Natural killer cell (primary cell): ENCODE results near the gene GPR155. TPM values are rescaled to one million over a fixed set of nuclear protein-coding genes. Genes with fewer than 3 reads are reported as not detected.
"Not testable (repeated sequence)": the region's sequence is repeated elsewhere in the genome, so short reads cannot be mapped to it uniquely, and the experiment has no call there.

Source experiments
- ATAC-seq, 3 donors: fragments of 150-1000 bp in 2 of 3; fragments of 200-7000 bp in 1 of 3; cut with Tn5 transposase; 1 replicate in 1 of 3; 2 replicates in 2 of 3; pipeline ENCODE4 v1.10.0; 2021; ENCODE audit warnings: mild to moderate bottlenecking in 2 of 3, moderate library complexity in 2 of 3
- DNase-seq, 2 donors: peaks; one replicate each; pipeline versions ENCODE4 v3.0.0 to v3.0.0-alpha.2; 2013 to 2021; ENCODE audit warnings: mixed read lengths in 1 of 2
- H3K27ac ChIP-seq: one replicate; pipeline ENCODE4 v1.5.1; 2013; ENCODE audit warnings: mild to moderate bottlenecking, low read length
- H3K27me3 ChIP-seq: one replicate; pipeline ENCODE4 v1.6.1; 2013; ENCODE audit warnings: low read length; ENCODE audit not compliant: control insufficient read depth, insufficient read depth
- H3K36me3 ChIP-seq: one replicate; pipeline ENCODE4 v1.6.1; 2013; ENCODE audit warnings: low read length; ENCODE audit not compliant: control insufficient read depth, insufficient read depth
- H3K4me1 ChIP-seq: one replicate; pipeline ENCODE4 v1.6.1; 2013; ENCODE audit warnings: low read length; ENCODE audit not compliant: control insufficient read depth, insufficient read depth
- H3K4me3 ChIP-seq: one replicate; pipeline ENCODE4 v1.5.1; 2013; ENCODE audit warnings: low read length
- H3K9me3 ChIP-seq: one replicate; pipeline ENCODE4 v1.6.1; 2013; ENCODE audit warnings: low read length; ENCODE audit not compliant: control insufficient read depth, insufficient read depth
- H3K27ac Mint-ChIP-seq, 2 donors: one replicate each; pipeline ENCODE4 v1.8.0; 2022; ENCODE audit warnings: mild to moderate bottlenecking in 2 of 2, mixed read lengths in 2 of 2, moderate library complexity in 1 of 2
- H3K27me3 Mint-ChIP-seq, 2 donors: one replicate each; pipeline ENCODE4 v1.8.0; 2022; ENCODE audit warnings: low read depth in 2 of 2, mixed read lengths in 2 of 2
- H3K36me3 Mint-ChIP-seq: one replicate; pipeline ENCODE4 v1.8.0; 2022; ENCODE audit warnings: mixed read lengths
- H3K4me1 Mint-ChIP-seq, 2 donors: one replicate each; pipeline ENCODE4 v1.8.0; 2022; ENCODE audit warnings: mixed read lengths in 2 of 2
- H3K4me3 Mint-ChIP-seq: one replicate; pipeline ENCODE4 v1.8.0; 2022; ENCODE audit warnings: mild to moderate bottlenecking, moderate library complexity, mixed read lengths
- H3K9me3 Mint-ChIP-seq, 2 donors: one replicate each; pipeline ENCODE4 v1.8.0; 2022; ENCODE audit warnings: mixed read lengths in 2 of 2
- WGBS: methylation state at CpG from one replicate; pipeline ENCODE4 v1.1.7; 2013; ENCODE audit warnings: missing lambda C conversion rate; ENCODE audit not compliant: insufficient coverage; 5-methylcytosine and 5-hydroxymethylcytosine counted together
- intact Hi-C: fragments of 100-400 bp; cut with micrococcal nuclease; formaldehyde crosslinking; loops from one replicate; pipeline ENCODE4 v1.14.2; 2022
- total RNA-seq, 4 donors: library from RNA; stranded (reverse); fragments of 120-200 nt in 1 of 4; gene quantifications; one replicate each; pipeline versions ENCODE4 v1.2.3 to v1.2.4, GENCODE V29; 2013 to 2022
- TF ChIP-seq, protein P1 (sequence below): fragments of 200-600 bp; IDR thresholded peaks from one replicate; pipeline ENCODE4 v1.8.0; 2022; ENCODE audit warnings: antibody characterized with exemption

Gene GPR155
- total RNA-seq, 3 donors from 2014 or later (not counting 1 experiment from before 2014, with no cell fraction given): 3.6 to 11.4 (median 4.4) TPM

DNA sequence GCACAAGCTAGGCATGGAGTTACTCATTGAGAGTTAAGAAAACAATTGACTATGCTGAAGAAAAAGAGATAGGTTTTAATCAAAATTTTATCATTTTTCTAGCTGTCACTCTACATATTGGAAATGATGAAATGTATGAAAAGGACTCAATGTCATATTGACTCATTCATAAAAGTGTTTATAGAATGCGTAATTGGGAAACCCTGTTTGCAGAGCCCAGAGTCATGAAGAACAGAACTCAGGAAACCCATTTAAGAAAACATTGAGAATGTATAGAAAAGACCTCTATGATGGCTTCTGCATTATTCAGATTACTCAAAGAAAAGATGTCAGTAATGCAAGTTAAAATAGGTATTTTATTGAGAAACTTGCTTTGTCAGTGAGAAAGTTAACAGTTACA, 54.9 kb downstream of the GPR155 start:
- H3K4me3 ChIP-seq: no peak overlapping the region
- 100% methylated on average over 1 of the region's 1 CpG for WGBS
- no peaks in the 10 kb centered on the region for H3K4me1 Mint-ChIP-seq
- H3K9me3 ChIP-seq: no peaks in the 10 kb centered on the region
- H3K4me3 Mint-ChIP-seq: no peak overlapping the region
- TF ChIP-seq, protein P1, sequence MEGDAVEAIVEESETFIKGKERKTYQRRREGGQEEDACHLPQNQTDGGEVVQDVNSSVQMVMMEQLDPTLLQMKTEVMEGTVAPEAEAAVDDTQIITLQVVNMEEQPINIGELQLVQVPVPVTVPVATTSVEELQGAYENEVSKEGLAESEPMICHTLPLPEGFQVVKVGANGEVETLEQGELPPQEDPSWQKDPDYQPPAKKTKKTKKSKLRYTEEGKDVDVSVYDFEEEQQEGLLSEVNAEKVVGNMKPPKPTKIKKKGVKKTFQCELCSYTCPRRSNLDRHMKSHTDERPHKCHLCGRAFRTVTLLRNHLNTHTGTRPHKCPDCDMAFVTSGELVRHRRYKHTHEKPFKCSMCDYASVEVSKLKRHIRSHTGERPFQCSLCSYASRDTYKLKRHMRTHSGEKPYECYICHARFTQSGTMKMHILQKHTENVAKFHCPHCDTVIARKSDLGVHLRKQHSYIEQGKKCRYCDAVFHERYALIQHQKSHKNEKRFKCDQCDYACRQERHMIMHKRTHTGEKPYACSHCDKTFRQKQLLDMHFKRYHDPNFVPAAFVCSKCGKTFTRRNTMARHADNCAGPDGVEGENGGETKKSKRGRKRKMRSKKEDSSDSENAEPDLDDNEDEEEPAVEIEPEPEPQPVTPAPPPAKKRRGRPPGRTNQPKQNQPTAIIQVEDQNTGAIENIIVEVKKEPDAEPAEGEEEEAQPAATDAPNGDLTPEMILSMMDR: no peak
- no peaks in the 10 kb centered on the region for H3K4me1 ChIP-seq
- H3K36me3 ChIP-seq: peaks cover 18% of the 10 kb centered on the region
- DNase-seq: no peak
- no peaks in the 10 kb centered on the region for H3K27me3 Mint-ChIP-seq
- no peaks in the 10 kb centered on the region for H3K9me3 Mint-ChIP-seq
- no peak overlapping the region for H3K27ac Mint-ChIP-seq
- intact Hi-C loops: no loop called here
- peaks cover 19% of the 10 kb centered on the region for H3K36me3 Mint-ChIP-seq
- H3K27me3 ChIP-seq: no peaks in the 10 kb centered on the region
- no peak for ATAC-seq
- H3K27ac ChIP-seq: no peak overlapping the region

DNA sequence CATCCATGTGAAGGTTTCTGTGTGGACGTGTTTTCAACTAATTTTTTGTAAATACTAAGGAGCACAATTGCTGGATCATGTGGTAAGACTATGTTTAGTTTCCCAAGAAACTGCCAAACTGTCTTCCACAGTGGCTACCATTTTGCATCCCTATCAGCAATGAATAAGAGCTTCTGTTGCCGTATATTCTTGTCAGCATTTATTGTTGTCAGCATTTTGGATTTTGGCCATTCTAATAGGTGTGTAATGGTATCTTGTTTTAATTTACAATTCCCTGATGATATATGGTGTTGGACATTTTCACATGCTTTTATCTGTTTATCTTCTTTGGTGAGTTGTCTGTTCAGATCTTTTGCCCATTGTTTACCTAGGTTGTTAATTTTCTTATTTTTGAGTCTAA, 56.8 kb downstream of the GPR155 start:
- Histone ChIP-seq H3K4me1 (no peaks in the 10 kb centered on the region), H3K27me3 (no peaks in the 10 kb centered on the region), H3K4me3 (no peak overlapping the region), H3K9me3 (no peaks in the 10 kb centered on the region), H3K36me3 (peaks cover 12% of the 10 kb centered on the region), H3K27ac (no peak overlapping the region)
- Mint-ChIP-seq H3K9me3 (no peaks in the 10 kb centered on the region), H3K27ac (no peak overlapping the region), H3K36me3 (peaks cover 19% of the 10 kb centered on the region), H3K27me3 (no peaks in the 10 kb centered on the region), H3K4me1 (no peaks in the 10 kb centered on the region), H3K4me3 (no peak overlapping the region)
- WGBS: 100% methylated on average over 2 of the region's 2 CpGs
- TF ChIP-seq, protein P1: no peak
- DNase-seq: no peak
- no peak for ATAC-seq
- intact Hi-C loops: no loop called here

DNA sequence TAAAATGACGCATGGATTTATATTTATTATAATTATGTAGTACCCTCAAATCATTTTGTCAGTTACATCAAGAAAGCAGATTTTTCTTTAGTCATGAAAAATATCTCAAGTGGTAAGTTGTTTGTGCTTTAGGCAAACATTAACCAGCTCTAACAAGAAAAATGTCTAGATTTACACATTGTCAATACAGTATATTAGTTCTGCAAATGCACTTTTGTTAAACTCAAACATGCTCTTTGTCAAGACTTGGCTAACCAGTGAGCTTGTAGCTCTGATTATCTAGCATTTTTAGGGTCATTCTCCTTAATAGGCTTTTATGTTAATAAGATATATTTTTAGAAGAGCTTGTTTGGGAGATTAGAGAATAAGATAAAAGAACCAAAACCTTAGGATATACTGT, 58.6 kb downstream of the GPR155 start:
- no peak for ATAC-seq
- H3K27ac Mint-ChIP-seq: no peak overlapping the region
- H3K4me1 Mint-ChIP-seq: no peaks in the 10 kb centered on the region
- Histone ChIP-seq H3K36me3 (peaks cover 14% of the 10 kb centered on the region), H3K27ac (no peak overlapping the region), H3K4me3 (no peak overlapping the region), H3K27me3 (no peaks in the 10 kb centered on the region), H3K4me1 (no peaks in the 10 kb centered on the region), H3K9me3 (no peaks in the 10 kb centered on the region)
- no peaks in the 10 kb centered on the region for H3K9me3 Mint-ChIP-seq
- intact Hi-C loops: no loop called here
- WGBS: no CpG with 5 or more reads among the region's 1 CpG
- DNase-seq: no peak
- H3K36me3 Mint-ChIP-seq: peaks cover 19% of the 10 kb centered on the region
- H3K4me3 Mint-ChIP-seq: no peak overlapping the region
- TF ChIP-seq, protein P1: no peak
- no peaks in the 10 kb centered on the region for H3K27me3 Mint-ChIP-seq

DNA sequence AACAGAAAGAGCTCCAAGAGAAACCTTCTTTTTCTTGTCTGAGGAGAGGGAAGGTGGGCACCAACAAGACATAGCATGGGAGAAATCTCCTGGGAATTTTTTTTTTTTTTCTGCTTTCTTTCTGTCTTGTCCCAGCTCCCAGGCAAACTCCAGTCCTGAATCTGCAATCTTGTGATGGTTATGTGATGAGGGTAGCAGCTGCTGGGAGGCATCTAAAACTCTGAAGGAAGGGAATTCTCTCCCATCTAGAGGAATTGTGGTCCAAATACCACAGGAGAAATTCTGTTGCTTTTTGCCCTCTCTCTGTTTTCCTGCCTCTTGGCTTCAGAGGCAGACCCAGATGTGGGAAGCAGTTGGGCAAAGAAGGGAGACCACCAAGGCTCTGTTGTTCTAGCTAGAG, 74.6 kb downstream of the GPR155 start:
- H3K36me3 Mint-ChIP-seq: no peaks in the 10 kb centered on the region
- Histone ChIP-seq H3K36me3 (peaks cover 3% of the 10 kb centered on the region), H3K4me3 (no peak overlapping the region), H3K27me3 (no peaks in the 10 kb centered on the region), H3K9me3 (no peaks in the 10 kb centered on the region), H3K27ac (no peak overlapping the region), H3K4me1 (no peaks in the 10 kb centered on the region)
- no peak overlapping the region for H3K4me3 Mint-ChIP-seq
- no peak for ATAC-seq
- intact Hi-C loops: no loop called here
- H3K9me3 Mint-ChIP-seq: no peaks in the 10 kb centered on the region
- peaks cover 5 to 6% of the 10 kb centered on the region in 2 donors for H3K4me1 Mint-ChIP-seq
- H3K27ac Mint-ChIP-seq: no peak overlapping the region
- TF ChIP-seq, protein P1: no peak
- no peaks in the 10 kb centered on the region for H3K27me3 Mint-ChIP-seq
- no peak for DNase-seq

DNA sequence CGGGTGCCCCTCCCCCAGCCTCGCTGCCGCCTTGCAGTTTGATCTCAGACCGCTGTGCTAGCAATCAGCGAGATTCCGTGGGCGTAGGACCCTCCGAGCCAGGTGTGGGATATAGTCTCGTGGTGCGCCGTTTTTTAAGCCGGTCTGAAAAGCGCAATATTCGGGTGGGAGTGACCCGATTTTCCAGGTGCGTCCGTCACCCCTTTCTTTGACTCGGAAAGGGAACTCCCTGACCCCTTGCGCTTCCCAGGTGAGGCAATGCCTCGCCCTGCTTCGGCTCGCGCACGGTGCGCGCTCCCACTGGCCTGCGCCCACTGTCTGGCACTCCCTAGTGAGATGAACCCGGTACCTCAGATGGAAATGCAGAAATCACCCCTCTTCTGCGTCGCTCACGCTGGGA, 76.8 kb downstream of the GPR155 start:
- H3K36me3 ChIP-seq, H3K9me3 Mint-ChIP-seq, H3K27me3 ChIP-seq, DNase-seq, H3K4me1 ChIP-seq, H3K4me1 Mint-ChIP-seq, H3K36me3 Mint-ChIP-seq, ATAC-seq, H3K27ac Mint-ChIP-seq, H3K27ac ChIP-seq, H3K4me3 ChIP-seq, intact Hi-C loops, H3K9me3 ChIP-seq, H3K27me3 Mint-ChIP-seq: not testable (repeated sequence)
- H3K4me3 Mint-ChIP-seq: peak overlapping the region; percentile 35
- WGBS: 98% methylated on average over 13 of the region's 31 CpGs
